Measurements from ENCODE around the gene PTPRD. TPM values are rescaled to one million over a fixed set of nuclear protein-coding genes. Genes with fewer than 3 reads are reported as not detected.

The PTPRD gene
- total RNA-seq, 1 experiment from 2014 or later = 0.02 TPM

GRCh38 chr9:10168241-10168640, 444.6 kb downstream of the PTPRD start:
- no peak overlapping the region for H3K27ac ChIP-seq (ENCODE audit: low read depth, low read length)
- peaks cover 10 to 14% of the 10 kb centered on the region in 2 experiments; a peak in 2 of 4 replicates for H3K9me3 ChIP-seq (ENCODE audit: control insufficient read depth in 1 of 2, insufficient read depth in 1 of 2, low read depth in 1 of 2, low read length in 2 of 2)
- H3K4me2 ChIP-seq (ENCODE audit: low read length) = no peak overlapping the region
- TF ChIP-seq RAD21 (IDR thresholded peaks at IDR 0.05; ENCODE audit: low read depth) = no peak
- no peak for TF ChIP-seq POLR2AphosphoS5 (IDR thresholded peaks at IDR 0.05; ENCODE audit: low read depth, low read length)
- TF ChIP-seq MAX (IDR thresholded peaks at IDR 0.05) = no peak
- TF ChIP-seq EZH2 (IDR thresholded peaks at IDR 0.05) = no peak
- no peak for TF ChIP-seq ZFX (IDR thresholded peaks at IDR 0.05)
- no peak for TF ChIP-seq SIN3A (IDR thresholded peaks at IDR 0.05; ENCODE audit: low read depth)
- TF ChIP-seq EZH2phosphoT487 (IDR thresholded peaks at IDR 0.05; ENCODE audit: borderline replicate concordance) = no peak
- no peak for TF ChIP-seq CTCF (IDR thresholded peaks at IDR 0.05 in 2 of 3, conservative IDR thresholded peaks at IDR 0.05 in 1 of 3; ENCODE audit: borderline replicate concordance in 1 of 3, insufficient read depth in 1 of 3, low read depth in 2 of 3, low read length in 2 of 3)
- no peak for TF ChIP-seq YY1 (IDR thresholded peaks at IDR 0.05; ENCODE audit: extremely low read depth, insufficient replicate concordance, low read depth, low read length)
- no peak for TF ChIP-seq TCF7L2 (IDR thresholded peaks at IDR 0.05; ENCODE audit: borderline replicate concordance, extremely low read depth, insufficient read depth, insufficient read length)
- TF ChIP-seq POLR2A (IDR thresholded peaks at IDR 0.05; ENCODE audit: borderline replicate concordance, extremely low read depth, insufficient read depth, insufficient read length) = no peak
- TF ChIP-seq ATF3 (IDR thresholded peaks at IDR 0.05) = no peak
- TF ChIP-seq EGR1 (IDR thresholded peaks at IDR 0.05; ENCODE audit: low read depth) = no peak
- ChIA-PET CTCF (no interaction called here), RAD21 (ENCODE audit: low non-redundant PET in 1 of 2, low total read pairs in 2 of 2, uncharacterized antibody in 2 of 2, unreplicated experiment in 2 of 2) (no interaction called here), POLR2A (no interaction called here)
- no peaks in the 10 kb centered on the region for H4K20me1 ChIP-seq (ENCODE audit: insufficient read depth)
- no peaks in the 10 kb centered on the region for H3K27me3 ChIP-seq (ENCODE audit: insufficient read depth, low read length)
- H3K9ac ChIP-seq (ENCODE audit: low read length) = no peak overlapping the region
- DNase-seq (ENCODE audit: low read depth, low spot score) (no peak), ATAC-seq (no peak)
- BruUV-seq (replicated peaks) = no TSS peak
- no peaks in the 10 kb centered on the region for H3K9me2 ChIP-seq (ENCODE audit: insufficient read depth)
- no peak overlapping the region for H2AFZ ChIP-seq (ENCODE audit: low read depth, low read length, poor library complexity, severe bottlenecking)
- H3K79me2 ChIP-seq (ENCODE audit: insufficient read depth, low read length) = no peaks in the 10 kb centered on the region
- no peaks in the 10 kb centered on the region for H3K4me1 ChIP-seq (ENCODE audit: control insufficient read depth in 1 of 2, insufficient read depth in 2 of 2, low read length in 2 of 2)
- no peak overlapping the region for H3K4me3 ChIP-seq (replicated peaks in 1 of 2; ENCODE audit: low read depth in 1 of 2, low read length in 2 of 2)
- no peaks in the 10 kb centered on the region for H3K36me3 ChIP-seq (ENCODE audit: control insufficient read depth in 1 of 2, insufficient read depth in 2 of 2, low read length in 2 of 2)
- intact Hi-C loops (cut with micrococcal nuclease) = no loop called here
